NCI-H1694 treated with DMSO at 0.1 percent for 48 hours (cell line): ENCODE data around the gene FAM13A.

Experiments
- DNase-seq: peaks from one replicate; lab custom pipeline; 2025; lab: John Stamatoyannopoulos, UW

The FAM13A gene

GRCh38 chr4:88775026-88775425 lies 282.0 kb downstream of the FAM13A start:
- no peak for DNase-seq

GRCh38 chr4:88771883-88772450 lies 285.0 kb downstream of the FAM13A start:
- DNase-seq = no peak

- no peak for DNase-seq
Observed at GRCh38 chr4:88765729-88766128, 291.3 kb downstream of the FAM13A start.

- DNase-seq = no peak
Observed at GRCh38 chr4:88763075-88763474, 293.9 kb downstream of the FAM13A start.

GRCh38 chr4:88761861-88762523 lies 295.0 kb downstream of the FAM13A start:
- no peak for DNase-seq

DNA sequence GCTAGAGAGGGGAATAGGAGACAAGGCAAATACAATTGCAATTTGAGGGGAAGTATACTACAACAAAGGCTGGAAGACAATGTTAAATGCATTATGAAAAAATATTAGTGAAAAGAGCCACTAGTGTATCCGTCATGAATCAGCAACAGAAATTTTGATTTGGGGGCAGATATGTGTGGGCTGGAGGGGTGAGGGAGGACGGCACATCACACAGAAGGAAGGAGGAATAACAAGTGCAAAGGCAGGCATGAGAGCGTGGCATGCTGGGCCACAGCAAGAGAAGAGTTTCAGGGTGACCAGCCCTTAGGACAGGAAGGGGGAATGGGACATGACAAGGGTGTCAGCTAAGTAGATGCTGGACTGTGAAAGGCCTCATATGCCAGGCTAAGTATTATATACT lies 295.6 kb downstream of the FAM13A start:
- DNase-seq = no peak

DNA sequence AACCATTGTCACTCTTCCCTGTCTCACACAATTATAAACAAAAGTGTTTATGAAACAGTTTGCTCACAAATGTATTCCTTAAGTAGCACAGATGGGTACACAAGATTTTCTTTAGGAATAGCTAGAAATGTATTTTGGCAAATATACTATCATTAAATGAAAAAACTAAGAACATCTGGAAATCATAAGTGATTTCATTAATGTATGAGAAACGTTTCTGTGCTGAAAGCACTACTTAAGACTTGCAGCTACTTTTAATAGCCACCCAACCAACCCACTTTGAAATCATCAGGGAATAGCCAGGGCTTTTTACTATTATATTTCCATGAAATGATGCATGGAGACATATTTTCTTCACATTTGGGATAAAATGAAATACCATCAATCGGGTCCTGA lies 297.1 kb downstream of the FAM13A start:
- no peak for DNase-seq

DNA sequence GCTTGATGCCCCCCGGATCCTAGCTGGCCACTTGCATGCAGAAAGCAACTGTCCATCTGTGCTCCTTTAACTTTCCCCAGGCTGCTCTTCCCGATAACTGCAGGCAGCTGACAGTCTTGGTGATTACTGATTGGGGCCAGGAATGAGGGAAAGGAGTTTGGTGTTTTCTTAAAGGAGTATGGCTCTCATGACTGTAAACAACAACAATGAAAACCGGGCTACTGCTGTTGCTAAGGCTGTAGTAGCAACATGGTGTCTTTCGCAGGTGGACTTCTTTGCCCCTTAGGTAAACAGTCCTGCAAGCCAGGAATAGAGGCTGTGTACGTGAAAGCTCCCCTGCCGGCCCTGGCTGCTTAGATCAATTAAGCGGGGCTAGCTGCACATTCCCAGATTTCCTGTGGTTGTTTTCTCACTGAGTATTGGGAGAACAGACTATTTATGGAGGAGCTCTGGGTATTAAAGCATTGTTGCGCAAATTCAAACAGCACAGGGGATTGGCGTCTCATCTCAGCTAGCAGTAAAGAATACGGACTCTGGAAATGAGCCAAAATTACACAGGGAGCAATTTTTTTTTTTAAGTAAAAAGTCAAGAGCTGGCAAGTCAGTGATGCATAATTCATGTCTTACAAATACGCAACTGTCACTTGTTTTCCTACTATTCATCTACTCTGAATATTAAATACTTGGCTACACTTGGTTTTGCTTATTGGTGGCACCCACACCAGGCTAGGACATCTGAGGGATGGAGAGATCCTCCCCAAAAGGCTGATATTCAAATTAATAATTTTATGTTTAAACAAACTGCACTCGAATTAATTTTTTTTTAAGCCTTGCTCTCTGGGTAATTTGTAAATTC lies 297.7 kb downstream of the FAM13A start:
- DNase-seq = no peak

DNA sequence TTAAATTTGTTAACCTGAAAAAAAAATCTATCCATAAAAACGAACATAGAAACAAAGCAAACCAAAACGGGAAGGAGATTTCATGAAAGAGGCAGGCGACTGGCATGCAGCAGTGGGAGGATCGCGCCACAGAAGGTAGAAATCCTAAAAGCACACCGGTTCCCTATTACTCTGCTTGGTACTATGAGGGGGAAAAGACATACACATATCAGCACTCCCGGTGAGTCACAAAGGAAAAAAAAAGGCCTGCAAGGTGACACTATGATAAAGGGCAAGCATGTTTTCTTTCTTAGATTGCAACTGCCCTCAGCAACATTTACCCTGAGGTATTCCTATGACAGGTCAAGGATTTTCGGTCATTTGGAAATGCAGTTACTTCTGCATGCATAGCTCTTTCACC lies 298.7 kb downstream of the FAM13A start:
- no peak for DNase-seq

DNA sequence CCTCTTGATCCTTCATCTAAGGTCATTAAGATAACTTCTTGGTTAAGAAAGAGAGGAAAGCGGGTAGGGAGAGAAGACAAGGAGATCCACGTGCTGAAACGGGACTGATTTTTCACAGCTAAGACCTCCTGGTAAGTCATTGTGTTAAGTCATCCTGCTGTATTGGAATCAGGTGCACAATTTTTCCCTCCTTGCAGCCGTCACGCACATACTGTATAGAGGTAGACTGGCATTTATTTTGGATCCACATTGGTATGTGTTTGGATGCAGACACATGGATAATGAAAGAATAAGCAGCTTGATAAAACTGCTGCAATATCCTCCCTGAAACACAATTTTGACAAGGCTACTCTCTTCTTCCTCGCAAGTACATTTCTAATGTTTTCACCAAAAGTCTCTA lies 299.2 kb downstream of the FAM13A start:
- DNase-seq = no peak

GRCh38 chr4:88757067-88757466 lies 299.9 kb downstream of the FAM13A start:
- DNase-seq = no peak

- no peak for DNase-seq
Observed at GRCh38 chr4:88756149-88756548, 300.8 kb downstream of the FAM13A start.

GRCh38 chr4:88755454-88755853 lies 301.5 kb downstream of the FAM13A start:
- DNase-seq = no peak

DNA sequence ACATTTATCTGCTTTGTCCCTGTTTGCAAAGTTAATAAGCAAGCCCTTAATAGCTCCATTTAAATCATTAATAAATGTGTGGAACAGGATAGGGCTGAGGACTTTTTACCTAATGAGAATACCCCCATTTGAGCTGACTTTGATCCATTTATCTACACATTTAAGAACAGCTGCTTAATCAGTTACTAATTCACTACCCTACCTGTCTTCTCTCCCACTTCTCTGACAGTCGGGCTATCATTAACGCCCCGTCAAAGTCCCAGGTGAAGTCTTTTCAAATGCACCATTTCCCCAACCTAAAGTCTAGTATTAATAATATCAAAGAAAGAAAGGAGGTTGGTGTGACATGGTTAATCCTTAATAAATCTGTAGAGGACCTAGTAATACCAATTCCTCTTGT lies 302.2 kb downstream of the FAM13A start:
- no peak for DNase-seq

DNA sequence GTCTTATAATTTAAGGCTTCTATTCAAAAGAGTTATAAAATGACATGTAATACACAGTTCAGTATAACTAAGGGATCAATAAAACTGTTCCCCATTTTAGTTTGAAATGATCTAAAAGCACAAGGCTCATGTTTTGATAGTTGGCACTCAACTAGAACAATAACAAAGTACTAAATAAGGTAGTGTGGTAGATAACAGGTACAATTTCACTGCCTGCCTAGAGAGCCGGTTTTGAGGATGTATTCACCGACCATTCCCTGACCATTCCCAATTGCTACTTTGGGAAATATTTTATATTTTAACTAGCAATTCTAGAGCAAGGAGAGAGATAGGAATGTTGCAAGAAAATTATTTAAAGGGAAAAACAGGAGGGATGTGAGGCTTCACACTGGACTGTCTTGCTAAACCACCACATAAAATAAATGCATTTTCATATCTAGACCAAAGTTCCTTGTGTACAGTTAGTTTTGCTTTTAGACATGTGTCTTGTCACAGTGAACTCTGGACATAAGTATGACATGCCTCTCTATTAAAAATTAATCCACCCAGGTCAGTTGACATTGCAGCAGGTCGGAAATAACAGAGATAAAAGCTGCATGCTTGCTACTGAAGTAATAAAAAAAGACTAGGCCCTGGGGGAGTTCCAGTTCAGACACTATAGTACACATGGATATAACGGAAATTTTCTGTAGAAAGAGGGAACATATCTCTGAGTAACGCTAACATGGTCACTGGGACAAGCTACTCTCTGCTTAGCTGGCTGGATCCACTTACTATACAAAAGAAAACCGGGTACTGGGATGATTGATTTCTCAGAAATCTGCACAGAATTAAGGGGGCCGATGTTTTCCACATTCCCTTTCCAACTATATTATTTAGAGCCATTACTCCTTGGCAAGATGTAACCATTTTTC lies 303.1 kb downstream of the FAM13A start:
- DNase-seq = no peak

- DNase-seq = no peak
Observed at GRCh38 chr4:88752754-88753153, 304.2 kb downstream of the FAM13A start.

- no peak for DNase-seq
Observed at GRCh38 chr4:88752076-88752463, 304.9 kb downstream of the FAM13A start.

- DNase-seq = no peak
Observed at GRCh38 chr4:88751258-88752075, 305.5 kb downstream of the FAM13A start.

- DNase-seq = no peak
Observed at GRCh38 chr4:88750369-88750768, 306.6 kb downstream of the FAM13A start.

GRCh38 chr4:88747351-88747750 lies 309.6 kb downstream of the FAM13A start:
- DNase-seq = no peak

DNA sequence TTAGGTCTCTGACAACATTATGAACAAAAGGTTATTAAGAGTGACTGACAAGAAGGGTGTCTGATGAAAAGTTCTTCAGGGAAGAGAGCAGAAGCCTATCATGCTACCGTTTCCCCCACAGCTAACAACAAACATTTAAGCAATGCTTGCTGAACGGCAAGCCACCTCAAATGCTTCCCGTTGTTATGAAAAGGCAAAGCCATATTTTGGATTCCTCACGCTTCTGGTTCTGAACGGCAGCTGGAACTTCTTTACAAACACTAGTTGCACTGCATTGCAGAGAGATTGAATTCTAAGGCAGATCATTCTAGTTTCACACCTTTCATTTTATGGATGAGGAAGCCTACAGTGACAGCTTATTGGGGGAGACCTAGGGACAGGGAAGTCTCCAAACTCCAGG lies 310.8 kb downstream of the FAM13A start:
- DNase-seq = no peak
